ENCODE results near the gene INTS7. TPM values are rescaled to one million over a fixed set of nuclear protein-coding genes. Genes with fewer than 3 reads are reported as not detected.
"Not testable (repeated sequence)": the region's sequence is repeated elsewhere in the genome, so short reads cannot be mapped to it uniquely, and the experiment has no call there.

The INTS7 gene
- total RNA-seq, 5 donors from 2014 or later (not counting 1 experiment from before 2014, with no cell fraction given), result 8.5 to 12.2 (median 8.8) TPM

- Mint-ChIP-seq H3K9me3 (no peaks in the 10 kb centered on the region), H3K27me3 (no peaks in the 10 kb centered on the region), H3K4me3 (no peak overlapping the region), H3K36me3 (peaks cover 16% of the 10 kb centered on the region), H3K4me1 (peaks cover 56 to 71% (median 59%) of the 10 kb centered on the region in 3 donors), H3K27ac (no peak overlapping the region)
- ChIA-PET CTCF (interaction anchor here (0.9 to 1.5 kb wide), 2 partner anchors 40 to 425 kb away, joined by 5 read pairs; no protein-coding TSS in a partner anchor), POLR2A (no interaction called here)
- ATAC-seq (replicated peaks in 1 of 4) (no peak), DNase-seq (no peak)
- Histone ChIP-seq H3K4me1 (ENCODE audit: control insufficient read depth in 1 of 2, extremely low read depth in 1 of 2, insufficient read depth in 2 of 2, low read length in 2 of 2) (peaks cover 9 to 13% of the 10 kb centered on the region in 2 experiments), H3K4me3 (ENCODE audit: control insufficient read depth in 1 of 2, extremely low read depth in 1 of 2, low read length in 1 of 2) (no peak overlapping the region), H3K36me3 (ENCODE audit: control insufficient read depth in 2 of 2, extremely low read depth in 1 of 2, insufficient read depth in 1 of 2, low read length in 1 of 2) (no peaks in the 10 kb centered on the region), H3K27ac (ENCODE audit: low read length) (no peak overlapping the region), H3K9me3 (no peaks in the 10 kb centered on the region), H3K27me3 (replicated peaks in 1 of 2; ENCODE audit: control insufficient read depth in 2 of 2, extremely low read depth in 1 of 2, insufficient read depth in 2 of 2, low read length in 1 of 2) (no peaks in the 10 kb centered on the region)
- WGBS (ENCODE audit: insufficient coverage), result no CpG with 5 or more reads among the region's 1 CpG
These were observed 4.3 kb downstream of the INTS7 start for GRCh38 chr1:212030936-212031528.

GRCh38 chr1:212027727-212028126 lies 7.6 kb downstream of the INTS7 start:
- H3K4me3 Mint-ChIP-seq; ATAC-seq (replicated peaks in 1 of 4); H3K27me3 ChIP-seq (replicated peaks in 1 of 2; ENCODE audit: control insufficient read depth in 2 of 2, extremely low read depth in 1 of 2, insufficient read depth in 2 of 2, low read length in 1 of 2); DNase-seq; H3K27me3 Mint-ChIP-seq; H3K4me3 ChIP-seq (ENCODE audit: control insufficient read depth in 1 of 2, extremely low read depth in 1 of 2, low read length in 1 of 2); H3K27ac ChIP-seq (ENCODE audit: low read length); H3K4me1 ChIP-seq (ENCODE audit: control insufficient read depth in 1 of 2, extremely low read depth in 1 of 2, insufficient read depth in 2 of 2, low read length in 2 of 2); POLR2A ChIA-PET; H3K27ac Mint-ChIP-seq; H3K36me3 ChIP-seq (ENCODE audit: control insufficient read depth in 2 of 2, extremely low read depth in 1 of 2, insufficient read depth in 1 of 2, low read length in 1 of 2); H3K9me3 ChIP-seq: not testable (repeated sequence)
- WGBS (ENCODE audit: insufficient coverage), result 100% methylated on average over 1 of the region's 10 CpGs
- CTCF ChIA-PET, result interaction anchor here (1.1 to 1.3 kb wide), 2 partner anchors 8 to 43 kb away, joined by 3 to 6 read pairs; partner anchors contain the start of genes DTL (in 1 of the 2) and INTS7 (in 1 of the 2)
- Mint-ChIP-seq H3K4me1 (peaks cover 34 to 41% (median 35%) of the 10 kb centered on the region in 3 donors), H3K36me3 (peaks cover 34% of the 10 kb centered on the region), H3K9me3 (peaks cover 0 to 14% (median 0%) of the 10 kb centered on the region in 3 donors)

- ATAC-seq (replicated peaks in 1 of 4), result no peak
- Mint-ChIP-seq H3K36me3 (peaks cover 37% of the 10 kb centered on the region), H3K27me3 (no peaks in the 10 kb centered on the region), H3K9me3 (peaks cover 0 to 14% (median 0%) of the 10 kb centered on the region in 3 donors), H3K27ac (no peak overlapping the region), H3K4me1 (peaks cover 12 to 18% (median 15%) of the 10 kb centered on the region in 3 donors), H3K4me3 (no peak overlapping the region)
- ChIA-PET CTCF (no interaction called here), POLR2A (no interaction called here)
- H3K4me1 ChIP-seq (ENCODE audit: control insufficient read depth in 1 of 2, extremely low read depth in 1 of 2, insufficient read depth in 2 of 2, low read length in 2 of 2), result no peaks in the 10 kb centered on the region
- H3K27me3 ChIP-seq (replicated peaks in 1 of 2; ENCODE audit: control insufficient read depth in 2 of 2, extremely low read depth in 1 of 2, insufficient read depth in 2 of 2, low read length in 1 of 2), result no peaks in the 10 kb centered on the region
- H3K4me3 ChIP-seq (ENCODE audit: control insufficient read depth in 1 of 2, extremely low read depth in 1 of 2, low read length in 1 of 2), result no peak overlapping the region
- no peak for DNase-seq
- WGBS (ENCODE audit: insufficient coverage), result no CpG with 5 or more reads among the region's 3 CpGs
- H3K36me3 ChIP-seq (ENCODE audit: control insufficient read depth in 2 of 2, extremely low read depth in 1 of 2, insufficient read depth in 1 of 2, low read length in 1 of 2), result peaks cover 3 to 11% of the 10 kb centered on the region in 2 donors
- H3K27ac ChIP-seq (ENCODE audit: low read length), result no peak overlapping the region
- peaks cover 3% of the 10 kb centered on the region for H3K9me3 ChIP-seq
These were observed 10.7 kb downstream of the INTS7 start for GRCh38 chr1:212024469-212025149.

- H3K4me3 ChIP-seq (ENCODE audit: control insufficient read depth in 1 of 2, extremely low read depth in 1 of 2, low read length in 1 of 2); H3K4me1 Mint-ChIP-seq; POLR2A ChIA-PET; ATAC-seq (replicated peaks in 1 of 4); H3K27me3 Mint-ChIP-seq; CTCF ChIA-PET; H3K27ac ChIP-seq (ENCODE audit: low read length); H3K9me3 ChIP-seq; H3K27ac Mint-ChIP-seq; H3K4me3 Mint-ChIP-seq; DNase-seq; H3K4me1 ChIP-seq (ENCODE audit: control insufficient read depth in 1 of 2, extremely low read depth in 1 of 2, insufficient read depth in 2 of 2, low read length in 2 of 2); H3K27me3 ChIP-seq (replicated peaks in 1 of 2; ENCODE audit: control insufficient read depth in 2 of 2, extremely low read depth in 1 of 2, insufficient read depth in 2 of 2, low read length in 1 of 2): not testable (repeated sequence)
- peaks cover 4 to 11% of the 10 kb centered on the region in 2 donors for H3K36me3 ChIP-seq (ENCODE audit: control insufficient read depth in 2 of 2, extremely low read depth in 1 of 2, insufficient read depth in 1 of 2, low read length in 1 of 2)
- Mint-ChIP-seq H3K36me3 (peaks cover 39% of the 10 kb centered on the region), H3K9me3 (peaks cover 0 to 14% (median 0%) of the 10 kb centered on the region in 3 donors)
These were observed 12.4 kb downstream of the INTS7 start for GRCh38 chr1:212022908-212023307.

- Histone ChIP-seq H3K9me3 (peaks cover 3% of the 10 kb centered on the region), H3K36me3 (ENCODE audit: control insufficient read depth in 2 of 2, extremely low read depth in 1 of 2, insufficient read depth in 1 of 2, low read length in 1 of 2) (peaks cover 4 to 14% of the 10 kb centered on the region in 2 donors), H3K4me3 (ENCODE audit: control insufficient read depth in 1 of 2, extremely low read depth in 1 of 2, low read length in 1 of 2) (no peak overlapping the region), H3K4me1 (ENCODE audit: control insufficient read depth in 1 of 2, extremely low read depth in 1 of 2, insufficient read depth in 2 of 2, low read length in 2 of 2) (no peaks in the 10 kb centered on the region), H3K27ac (ENCODE audit: low read length) (no peak overlapping the region), H3K27me3 (replicated peaks in 1 of 2; ENCODE audit: control insufficient read depth in 2 of 2, extremely low read depth in 1 of 2, insufficient read depth in 2 of 2, low read length in 1 of 2) (no peaks in the 10 kb centered on the region)
- WGBS (ENCODE audit: insufficient coverage), result no CpG with 5 or more reads among the region's 2 CpGs
- H3K27ac Mint-ChIP-seq, result no peak overlapping the region
- H3K9me3 Mint-ChIP-seq, result peaks cover 0 to 14% (median 0%) of the 10 kb centered on the region in 3 donors
- H3K27me3 Mint-ChIP-seq, result no peaks in the 10 kb centered on the region
- ChIA-PET CTCF (interaction anchor here (0.6 to 1.8 kb wide), 2 partner anchors 14 to 51 kb away, joined by 9 to 12 read pairs; partner anchors contain the start of genes DTL (in 1 of the 2) and INTS7 (in 1 of the 2)), POLR2A (interaction anchor here in 1 of 2 donors (0.6 kb wide), 1 partner anchor 24 kb away, joined by 4 read pairs; no protein-coding TSS in a partner anchor)
- DNase-seq (no peak), ATAC-seq (replicated peaks in 1 of 4) (no peak)
- peaks cover under 1 to 4% (median 2%) of the 10 kb centered on the region in 3 donors for H3K4me1 Mint-ChIP-seq
- no peak overlapping the region for H3K4me3 Mint-ChIP-seq
- peaks cover 34% of the 10 kb centered on the region for H3K36me3 Mint-ChIP-seq
These were observed 13.8 kb downstream of the INTS7 start for GRCh38 chr1:212021563-212021962.

- peaks cover 0 to 4% (median 2%) of the 10 kb centered on the region in 3 donors for H3K4me1 Mint-ChIP-seq
- H3K4me1 ChIP-seq (ENCODE audit: control insufficient read depth in 1 of 2, extremely low read depth in 1 of 2, insufficient read depth in 2 of 2, low read length in 2 of 2), result no peaks in the 10 kb centered on the region
- H3K27ac ChIP-seq (ENCODE audit: low read length), result no peak overlapping the region
- H3K27me3 Mint-ChIP-seq, result no peaks in the 10 kb centered on the region
- ChIA-PET CTCF (interaction anchor here in 1 of 2 donors (0.6 to 1.8 kb wide), 2 partner anchors 14 to 27 kb away, joined by 4 to 12 read pairs; partner anchors contain the start of genes DTL and INTS7), POLR2A (no interaction called here)
- H3K9me3 Mint-ChIP-seq, result peaks cover 0 to 14% (median 0%) of the 10 kb centered on the region in 3 donors
- ATAC-seq (replicated peaks in 1 of 4) (no peak), DNase-seq (no peak)
- no peak overlapping the region for H3K4me3 Mint-ChIP-seq
- H3K9me3 ChIP-seq, result peaks cover 3% of the 10 kb centered on the region
- no CpG with 5 or more reads among the region's 2 CpGs for WGBS (ENCODE audit: insufficient coverage)
- H3K27ac Mint-ChIP-seq, result no peak overlapping the region
- no peak overlapping the region for H3K4me3 ChIP-seq (ENCODE audit: control insufficient read depth in 1 of 2, extremely low read depth in 1 of 2, low read length in 1 of 2)
- H3K27me3 ChIP-seq (replicated peaks in 1 of 2; ENCODE audit: control insufficient read depth in 2 of 2, extremely low read depth in 1 of 2, insufficient read depth in 2 of 2, low read length in 1 of 2), result no peaks in the 10 kb centered on the region
- H3K36me3 ChIP-seq (ENCODE audit: control insufficient read depth in 2 of 2, extremely low read depth in 1 of 2, insufficient read depth in 1 of 2, low read length in 1 of 2), result peaks cover 4 to 17% of the 10 kb centered on the region in 2 donors
- peaks cover 31% of the 10 kb centered on the region for H3K36me3 Mint-ChIP-seq
These were observed 14.4 kb downstream of the INTS7 start for GRCh38 chr1:212020975-212021374.
